Measurements from ENCODE around the gene SLC26A5.
"Not testable (repeated sequence)": the region's sequence is repeated elsewhere in the genome, so short reads cannot be mapped to it uniquely, and the experiment has no call there.

Gene SLC26A5

DNA sequence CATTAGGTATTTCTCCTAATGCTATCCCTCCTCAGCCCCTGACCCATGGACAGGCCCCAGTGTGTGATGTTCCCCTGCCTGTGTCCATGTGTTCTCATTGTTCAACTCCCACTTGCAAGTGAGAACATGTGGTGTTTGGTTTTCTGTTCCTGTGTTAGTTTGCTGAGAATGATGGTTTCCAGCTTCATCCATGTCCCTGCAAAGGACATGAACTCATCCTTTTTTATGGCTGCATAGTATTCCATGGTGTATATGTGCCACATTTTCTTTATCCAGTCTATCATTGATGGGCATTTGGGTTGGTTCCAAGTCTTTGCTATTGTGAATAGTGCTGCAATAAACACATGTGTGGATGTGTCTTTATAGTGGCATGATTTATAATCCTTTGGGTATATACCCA is 46.3 kb downstream of the SLC26A5 start:
- DNase-seq (ENCODE audit: low spot score) = not testable (repeated sequence)

GRCh38 chr7:103398483-103399127 is 47.4 kb downstream of the SLC26A5 start:
- DNase-seq (ENCODE audit: low spot score) = no peak

DNA sequence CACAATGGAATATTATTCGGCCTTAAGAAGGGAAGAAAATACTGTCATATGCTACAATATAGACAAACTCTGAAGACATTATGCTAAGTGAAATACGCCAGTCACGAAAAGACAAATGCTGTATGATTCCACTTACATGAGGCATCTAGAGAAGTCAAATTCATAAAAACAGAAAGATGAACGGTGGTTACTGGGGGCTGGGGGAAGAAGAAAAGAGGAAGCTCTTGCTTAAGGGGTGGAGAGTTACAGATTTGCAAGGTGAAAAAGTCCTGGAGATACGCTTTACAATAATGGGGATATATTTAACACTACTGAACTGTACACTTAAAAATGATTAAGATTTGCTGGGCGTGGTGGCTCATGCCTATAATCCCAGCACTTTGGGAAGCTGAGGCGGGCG is 49.5 kb downstream of the SLC26A5 start:
- DNase-seq (ENCODE audit: low spot score) = no peak

DNA sequence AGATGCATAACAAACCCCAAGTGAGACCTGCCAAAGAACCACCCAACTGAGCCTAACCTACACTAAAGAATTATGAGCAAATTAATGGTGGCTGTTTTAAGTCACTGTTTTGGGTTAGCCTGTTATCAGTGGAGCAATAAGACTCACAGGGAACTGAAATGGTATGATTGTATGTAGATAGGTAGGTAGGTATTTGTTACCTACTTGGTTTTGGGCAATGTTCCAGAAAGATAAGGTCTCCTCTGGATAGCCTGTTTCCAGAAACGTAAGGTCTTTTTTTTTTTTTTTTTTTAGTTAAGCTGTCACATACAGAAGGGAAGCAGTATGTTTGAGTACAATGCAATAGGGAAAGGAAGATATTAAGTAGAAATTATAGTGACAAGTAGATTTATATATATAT is 50.9 kb downstream of the SLC26A5 start:
- DNase-seq (ENCODE audit: low spot score) = no peak

- no peak for DNase-seq (ENCODE audit: low spot score)
Observed at GRCh38 chr7:103394566-103394965, 51.4 kb downstream of the SLC26A5 start.

DNA sequence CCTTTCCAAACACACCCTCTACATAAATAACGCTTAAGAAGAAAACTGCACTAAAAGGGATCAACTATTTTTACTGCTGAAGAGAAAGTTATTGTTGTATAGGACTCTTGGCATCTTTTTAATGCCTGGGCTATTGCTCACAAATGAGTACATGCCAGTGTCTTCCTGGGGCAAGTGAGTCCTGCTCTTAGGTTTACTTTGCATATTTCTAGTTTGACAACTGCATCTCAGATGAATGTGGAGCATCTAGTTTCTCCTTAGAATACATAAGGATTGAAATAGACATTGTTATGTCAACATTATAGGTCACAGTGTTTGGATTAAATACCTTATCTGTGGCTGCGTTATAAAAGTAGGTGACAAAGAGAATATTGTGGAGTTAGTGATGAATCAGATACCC is 54.0 kb downstream of the SLC26A5 start:
- DNase-seq (ENCODE audit: low spot score) = no peak

DNA sequence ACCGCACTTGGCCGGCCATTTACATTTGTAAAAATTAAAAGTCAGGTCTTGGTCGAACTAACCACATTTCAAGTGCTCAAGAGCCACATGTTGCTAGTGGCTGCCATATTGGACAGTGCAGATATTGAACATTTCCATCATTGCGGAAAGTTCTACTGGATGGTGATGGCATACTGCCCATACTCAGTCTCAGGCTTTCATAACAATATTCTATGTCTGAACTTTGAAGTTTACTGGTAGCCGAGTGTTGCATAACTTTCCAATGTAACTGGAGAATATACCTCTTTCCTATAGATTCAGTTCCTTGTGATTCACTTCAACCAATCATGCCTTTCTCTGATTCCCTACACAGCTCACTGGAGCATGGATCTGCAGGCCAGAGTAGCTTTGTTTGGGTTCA is 54.9 kb downstream of the SLC26A5 start:
- DNase-seq (ENCODE audit: low spot score) = no peak

DNA sequence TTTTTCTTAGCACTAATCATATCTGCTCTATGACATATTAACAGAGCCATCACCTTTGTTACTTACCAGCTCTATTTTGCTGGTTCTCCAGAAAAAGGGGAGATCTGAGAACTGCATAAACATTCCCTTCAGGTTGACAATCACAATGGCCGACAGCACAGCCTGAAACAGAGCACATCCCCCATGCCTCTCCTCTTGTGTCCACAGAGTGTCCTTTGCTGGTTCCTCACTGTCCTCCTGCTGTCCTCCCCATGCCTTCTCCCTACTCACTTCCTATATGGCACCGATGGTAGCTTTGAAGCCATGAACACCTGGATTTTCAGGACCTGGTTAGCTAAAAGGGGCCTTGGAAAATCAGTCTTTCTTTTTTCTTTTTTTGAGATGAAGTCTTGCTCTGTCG is 56.7 kb downstream of the SLC26A5 start:
- DNase-seq (ENCODE audit: low spot score) = no peak

DNA sequence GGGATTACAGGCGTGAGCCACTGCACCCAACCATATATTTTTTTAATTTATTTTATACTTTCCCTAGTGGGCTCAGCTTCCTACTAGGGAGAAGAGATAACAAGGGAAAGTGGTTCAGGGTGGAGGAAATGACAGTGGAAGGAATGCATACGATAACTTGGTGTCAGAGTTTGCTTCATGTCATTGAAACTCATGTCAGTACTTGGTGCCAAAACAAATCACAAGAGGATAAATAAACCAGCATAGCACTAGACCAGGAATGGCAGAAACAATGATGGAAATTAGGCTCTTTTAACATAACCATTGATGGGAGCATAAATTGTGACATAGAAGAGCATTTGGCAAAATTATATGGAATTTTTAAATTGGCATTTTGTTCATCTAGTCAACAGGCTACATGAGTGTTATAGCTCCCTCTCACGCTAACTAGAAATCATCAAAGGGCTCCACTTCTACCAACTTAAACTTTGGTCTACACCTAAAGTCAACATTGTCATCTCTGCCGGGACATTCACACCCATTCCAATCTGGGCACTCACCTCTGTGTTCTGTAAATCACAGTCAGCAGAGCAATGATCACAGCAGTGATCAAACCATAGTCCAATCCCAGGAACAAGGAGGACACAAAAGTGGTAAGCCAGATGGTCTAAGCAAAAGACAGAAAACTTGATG is 57.4 kb downstream of the SLC26A5 start:
- no peak for DNase-seq (ENCODE audit: low spot score)

DNA sequence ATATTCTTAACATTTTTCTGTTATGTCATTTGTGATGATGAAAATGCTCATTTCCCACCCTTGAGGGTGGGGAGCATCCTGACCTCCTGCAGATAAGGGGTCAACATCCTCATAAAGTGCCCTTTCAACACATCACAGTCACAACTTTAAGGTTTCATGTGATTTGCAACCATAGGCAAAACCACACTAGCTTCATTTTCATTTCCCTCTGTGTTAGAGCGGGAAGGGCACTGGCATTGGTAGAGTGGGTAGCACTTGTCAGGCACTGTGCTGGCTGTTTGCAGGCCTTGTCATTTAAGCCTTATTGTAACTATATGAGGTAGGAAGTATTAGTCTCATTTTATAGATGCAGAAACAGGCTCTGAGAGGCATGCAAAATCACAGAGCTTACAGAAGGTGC is 58.8 kb downstream of the SLC26A5 start:
- DNase-seq (ENCODE audit: low spot score) = no peak

- no peak for DNase-seq (ENCODE audit: low spot score)
Observed at GRCh38 chr7:103382032-103382402, 64.0 kb downstream of the SLC26A5 start.

GRCh38 chr7:103381280-103382031 is 64.6 kb downstream of the SLC26A5 start:
- DNase-seq (ENCODE audit: low spot score) = no peak

GRCh38 chr7:103380395-103381191 is 65.4 kb downstream of the SLC26A5 start:
- DNase-seq (ENCODE audit: low spot score) = no peak

DNA sequence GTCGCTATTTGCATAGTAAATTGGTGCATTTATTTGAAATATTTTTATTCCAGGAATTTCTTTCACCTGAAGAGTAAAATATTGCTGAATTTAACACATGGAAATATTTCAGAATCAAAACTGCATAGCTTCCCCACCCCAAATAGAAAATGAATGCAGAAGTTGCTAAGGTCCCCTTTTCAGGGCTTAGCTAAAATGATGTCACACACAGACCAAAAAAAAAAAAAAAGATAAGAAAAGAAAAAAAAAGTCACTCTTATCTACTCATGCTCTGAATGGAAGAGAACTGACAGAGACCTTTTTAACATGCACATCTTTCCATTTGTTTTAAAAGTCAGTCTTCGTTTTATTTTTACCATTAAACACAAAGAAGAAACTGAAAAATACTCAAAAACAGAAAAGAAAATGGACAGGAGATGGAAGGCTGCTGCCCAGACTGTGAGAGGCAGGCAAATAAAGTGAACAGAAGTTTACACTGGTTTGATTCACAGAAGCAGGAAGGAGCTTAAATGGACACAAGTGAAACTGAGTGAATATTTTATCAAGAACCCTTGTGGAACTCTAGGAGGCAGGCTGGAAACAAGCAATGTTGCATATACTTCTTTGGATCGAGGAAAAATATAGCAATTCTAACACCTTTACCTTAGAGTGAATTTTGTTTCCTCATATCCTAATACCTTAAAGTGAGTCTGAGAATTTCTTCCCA is 66.6 kb downstream of the SLC26A5 start:
- no peak for DNase-seq (ENCODE audit: low spot score)

DNA sequence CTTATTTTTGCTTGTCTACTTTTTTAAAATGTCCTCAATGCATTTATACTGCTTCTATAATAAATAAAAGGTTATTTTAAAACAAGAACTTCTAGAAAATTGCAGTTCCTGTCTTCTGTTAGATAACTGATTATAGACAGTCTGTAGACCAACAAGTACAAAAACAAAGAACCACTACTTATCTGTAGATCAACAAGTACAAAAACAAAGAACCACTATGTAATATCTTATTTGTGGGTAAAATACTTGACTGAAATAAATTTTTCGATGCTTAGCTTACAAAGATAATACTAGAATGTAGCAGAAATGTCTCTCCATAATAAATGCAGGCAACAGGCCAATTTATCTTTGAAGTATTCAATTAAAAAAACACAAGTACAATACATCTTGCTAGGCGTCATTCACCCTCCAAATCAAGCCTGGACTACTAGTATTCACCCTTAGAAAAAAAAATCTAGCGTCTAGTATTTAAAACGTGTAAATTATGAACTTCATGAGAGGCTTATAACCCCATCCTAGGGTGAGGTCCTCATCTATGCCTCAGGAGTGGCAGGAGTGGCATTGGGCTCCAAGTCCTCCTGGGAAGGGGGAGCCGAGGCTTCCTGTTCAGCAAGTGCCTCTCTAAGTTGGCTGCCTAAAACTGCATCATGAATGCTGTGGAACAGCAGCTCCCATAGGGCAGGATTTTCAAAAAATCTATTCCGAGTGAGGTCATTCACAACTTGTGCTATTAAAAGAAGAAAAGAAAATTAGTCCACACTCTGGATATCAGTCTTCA is 72.0 kb downstream of the SLC26A5 start:
- DNase-seq (ENCODE audit: low spot score) = no peak

DNA sequence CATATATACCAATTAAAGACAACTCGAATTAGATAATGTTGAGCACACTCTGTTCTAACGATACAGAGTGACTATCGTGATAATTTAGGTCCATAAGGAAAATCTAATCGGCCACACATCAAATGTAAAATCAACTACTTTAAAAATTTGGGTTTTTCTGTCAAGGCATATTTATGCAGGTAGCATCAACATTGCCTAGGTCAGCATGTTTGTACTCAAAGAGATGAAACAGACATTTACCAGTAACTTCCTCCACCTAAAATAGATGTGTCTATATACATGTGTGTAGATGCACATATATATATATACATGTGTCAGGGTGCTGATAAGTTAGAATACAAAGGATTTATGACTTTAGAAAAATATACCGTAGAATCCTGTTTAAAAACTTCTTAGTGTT is 76.6 kb downstream of the SLC26A5 start:
- no peak for DNase-seq (ENCODE audit: low spot score)

- DNase-seq (ENCODE audit: low spot score) = no peak
Observed at GRCh38 chr7:103349805-103350204, 96.2 kb downstream of the SLC26A5 start.

- peak; percentile 43 for DNase-seq (ENCODE audit: low spot score)
Observed at GRCh38 chr7:103348959-103349358, 97.0 kb downstream of the SLC26A5 start.

DNA sequence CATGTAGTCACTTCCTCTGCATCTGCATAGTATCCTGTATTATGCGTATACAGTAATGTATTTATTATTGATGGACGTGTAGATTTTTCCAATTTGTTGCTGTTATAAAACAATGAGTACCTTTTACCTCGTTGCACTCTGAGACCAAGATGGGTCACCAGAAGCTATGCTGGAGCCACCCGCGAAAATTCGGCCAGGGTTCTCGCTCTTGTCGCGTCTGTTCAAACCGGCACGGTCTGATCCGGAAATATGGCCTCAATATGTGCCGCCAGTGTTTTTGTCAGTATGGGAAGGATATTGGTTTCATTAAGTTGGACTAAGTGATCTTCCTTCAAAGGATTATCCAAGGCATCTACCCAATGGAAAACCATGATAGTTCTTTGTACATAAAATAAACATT is 97.6 kb downstream of the SLC26A5 start:
- DNase-seq (ENCODE audit: low spot score) = peak; percentile 48

DNA sequence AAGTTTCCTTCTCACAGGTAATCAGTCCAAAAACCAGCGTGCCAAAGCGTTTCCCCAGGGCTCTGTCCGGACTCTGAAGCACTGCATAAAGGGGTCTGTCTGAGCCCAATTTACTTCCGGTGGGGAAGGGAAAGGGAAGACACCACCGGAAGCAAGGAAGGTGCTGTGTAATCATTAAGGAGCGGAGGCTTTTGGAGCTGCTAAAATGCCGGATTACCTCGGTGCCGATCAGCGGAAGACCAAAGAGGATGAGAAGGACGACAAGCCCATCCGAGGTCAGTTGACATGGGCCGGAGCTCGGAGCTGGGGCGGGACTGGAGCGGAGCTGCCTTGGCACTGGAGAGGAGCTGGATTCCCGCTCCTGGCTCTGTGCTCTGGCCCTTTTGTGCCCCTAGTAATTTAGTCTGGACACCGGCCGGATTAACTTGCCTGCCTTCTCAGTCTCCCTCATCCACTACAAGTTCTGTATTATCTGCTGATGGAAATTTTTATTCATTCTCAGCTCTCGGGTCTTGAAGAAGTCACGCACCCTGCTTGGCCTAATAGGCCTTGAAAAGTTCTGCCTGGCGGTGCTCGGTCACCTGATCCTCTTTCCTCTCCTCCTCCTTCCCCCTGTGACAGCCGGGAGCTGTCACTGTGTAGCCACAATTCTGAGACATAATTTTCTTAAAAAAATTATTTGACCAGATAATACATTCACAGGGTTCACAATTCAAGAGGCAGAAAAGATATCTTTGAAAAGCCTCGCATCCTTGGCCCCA is 98.3 kb downstream of the SLC26A5 start, which contains the start of gene PSMC2:
PSMC2 (plus strand) TSS at position 137 of the 761 bp plus-strand sequence; CDS start at position 206, 69 bp downstream.
- DNase-seq (ENCODE audit: low spot score) = peak; percentile 97

All from RKO (cell line).